ENCODE data around the gene ADGRV1. TPM values are rescaled to one million over a fixed set of nuclear protein-coding genes. Genes with fewer than 3 reads are reported as not detected.
"Not testable (repeated sequence)": the region's sequence is repeated elsewhere in the genome, so short reads cannot be mapped to it uniquely, and the experiment has no call there.

The ADGRV1 gene
- total RNA-seq, 1 experiment from 2014 or later = 6.8 TPM

- no peak for TF ChIP-seq CTCF (conservative IDR thresholded peaks at IDR 0.05; ENCODE audit: low read depth, low read length)
- TF ChIP-seq EZH2 (IDR thresholded peaks at IDR 0.05; ENCODE audit: borderline replicate concordance, low read depth, low read length, poor library complexity, severe bottlenecking) = no peak
- ChIA-PET POLR2A (ENCODE audit: low non-redundant PET) (no interaction called here), CTCF (no interaction called here)
- intact Hi-C loops (cut with micrococcal nuclease; ENCODE audit: unreplicated experiment) = no loop called here
- BruUV-seq (replicated peaks) = no TSS peak
- Histone ChIP-seq H3K27ac (ENCODE audit: low read depth, low read length, poor library complexity, severe bottlenecking) (no peak overlapping the region), H3K9me3 (ENCODE audit: low read depth, low read length, poor library complexity, severe bottlenecking) (no peaks in the 10 kb centered on the region), H3K36me3 (ENCODE audit: insufficient read depth, low read length, poor library complexity, severe bottlenecking) (no peaks in the 10 kb centered on the region), H3K4me1 (ENCODE audit: insufficient read depth, low read length, poor library complexity, severe bottlenecking) (peaks cover 8% of the 10 kb centered on the region), H3K27me3 (replicated peaks; ENCODE audit: insufficient read depth, low read depth, low read length, poor library complexity) (no peaks in the 10 kb centered on the region), H3K4me3 (ENCODE audit: low read depth, low read length, poor library complexity, severe bottlenecking) (no peak overlapping the region)
- DNase-seq (ENCODE audit: low spot score) = no peak
Measured at GRCh38 chr5:91061946-91062562, 503.5 kb downstream of the ADGRV1 start.

GRCh38 chr5:91063098-91063690, 504.6 kb downstream of the ADGRV1 start:
- H3K27ac ChIP-seq (ENCODE audit: low read depth, low read length, poor library complexity, severe bottlenecking); intact Hi-C loops (cut with micrococcal nuclease; ENCODE audit: unreplicated experiment); CTCF ChIA-PET; H3K27me3 ChIP-seq (replicated peaks; ENCODE audit: insufficient read depth, low read depth, low read length, poor library complexity); H3K9me3 ChIP-seq (ENCODE audit: low read depth, low read length, poor library complexity, severe bottlenecking); H3K4me3 ChIP-seq (ENCODE audit: low read depth, low read length, poor library complexity, severe bottlenecking); DNase-seq (ENCODE audit: low spot score); POLR2A ChIA-PET (ENCODE audit: low non-redundant PET); H3K4me1 ChIP-seq (ENCODE audit: insufficient read depth, low read length, poor library complexity, severe bottlenecking); BruUV-seq (replicated peaks); H3K36me3 ChIP-seq (ENCODE audit: insufficient read depth, low read length, poor library complexity, severe bottlenecking): not testable (repeated sequence)

- CTCF ChIA-PET = no interaction called here
- BruUV-seq (replicated peaks) = no TSS peak
Measured at GRCh38 chr5:91065496-91065895, 506.9 kb downstream of the ADGRV1 start.

More at GRCh38 chr5:91065496-91065895, 506.9 kb downstream of the ADGRV1 start:
- no peak overlapping the region for H3K4me3 ChIP-seq (ENCODE audit: low read depth, low read length, poor library complexity, severe bottlenecking)
- H3K27me3 ChIP-seq (replicated peaks; ENCODE audit: insufficient read depth, low read depth, low read length, poor library complexity) = no peaks in the 10 kb centered on the region
- no peaks in the 10 kb centered on the region for H3K36me3 ChIP-seq (ENCODE audit: insufficient read depth, low read length, poor library complexity, severe bottlenecking)
- POLR2A ChIA-PET (ENCODE audit: low non-redundant PET) = no interaction called here
- intact Hi-C loops (cut with micrococcal nuclease; ENCODE audit: unreplicated experiment) = no loop called here
- H3K4me1 ChIP-seq (ENCODE audit: insufficient read depth, low read length, poor library complexity, severe bottlenecking) = peaks cover 8% of the 10 kb centered on the region
- no peak overlapping the region for H3K27ac ChIP-seq (ENCODE audit: low read depth, low read length, poor library complexity, severe bottlenecking)
- DNase-seq (ENCODE audit: low spot score) = no peak
- no peak for TF ChIP-seq CTCF (conservative IDR thresholded peaks at IDR 0.05; ENCODE audit: low read depth, low read length)
- TF ChIP-seq EZH2 (IDR thresholded peaks at IDR 0.05; ENCODE audit: borderline replicate concordance, low read depth, low read length, poor library complexity, severe bottlenecking) = no peak
- H3K9me3 ChIP-seq (ENCODE audit: low read depth, low read length, poor library complexity, severe bottlenecking) = no peaks in the 10 kb centered on the region

Data from A673 (cell line).